GM18867 (cell line): Measurements from ENCODE around the gene RMC1.
A peak's percentile ranks its signal among the peaks of the same experiment; 100 is the strongest.
"Not testable (repeated sequence)": the region's sequence is repeated elsewhere in the genome, so short reads cannot be mapped to it uniquely, and the experiment has no call there.

ENCODE experiments used
- ATAC-seq: cut with Tn5 transposase; IDR thresholded peaks from one replicate; pipeline ENCODE4 v1.9.1; 2021; ENCODE audit warnings: mild to moderate bottlenecking, moderate library complexity; ENCODE audit not compliant: unreplicated experiment

RMC1 gene

GRCh38 chr18:23503038-23503962 is at the start of gene RMC1:
TSS of gene RMC1 (plus strand) at chr18:23503511. CDS start at chr18:23503619, 108 bp downstream.
- ATAC-seq = peak; percentile 81

- ATAC-seq = no peak
Measured at GRCh38 chr18:23453680-23454058, 49.6 kb upstream of the RMC1 start.

GRCh38 chr18:23456835-23457234 is 46.5 kb upstream of the RMC1 start:
- ATAC-seq = no peak

GRCh38 chr18:23458830-23459529 is 44.3 kb upstream of the RMC1 start:
- ATAC-seq = peak; percentile 44

- no peak for ATAC-seq
Measured at GRCh38 chr18:23459530-23459921, 43.8 kb upstream of the RMC1 start.

GRCh38 chr18:23460285-23461273 is 42.7 kb upstream of the RMC1 start:
- no peak for ATAC-seq

GRCh38 chr18:23462876-23463275 is 40.4 kb upstream of the RMC1 start:
- ATAC-seq = no peak

GRCh38 chr18:23468753-23469459 is 34.4 kb upstream of the RMC1 start:
- ATAC-seq = no peak

- ATAC-seq = no peak
Measured at GRCh38 chr18:23470620-23471387, 32.5 kb upstream of the RMC1 start.

- no peak for ATAC-seq
Measured at GRCh38 chr18:23471486-23471885, 31.8 kb upstream of the RMC1 start.

- ATAC-seq = no peak
Measured at GRCh38 chr18:23479829-23480505, 23.3 kb upstream of the RMC1 start.

GRCh38 chr18:23484561-23485182 is 18.6 kb upstream of the RMC1 start:
- no peak for ATAC-seq

GRCh38 chr18:23485386-23485785 is 17.9 kb upstream of the RMC1 start:
- no peak for ATAC-seq

GRCh38 chr18:23487738-23488570 is 15.4 kb upstream of the RMC1 start:
- peak; percentile 79 for ATAC-seq

- ATAC-seq = not testable (repeated sequence)
Measured at GRCh38 chr18:23489586-23489985, 13.7 kb upstream of the RMC1 start.

GRCh38 chr18:23493654-23494053 is 9.7 kb upstream of the RMC1 start:
- ATAC-seq = no peak

- no peak for ATAC-seq
Measured at GRCh38 chr18:23494992-23495391, 8.3 kb upstream of the RMC1 start.
